Measurements from ENCODE around the gene ATG4C.
"Not testable (repeated sequence)": the region's sequence is repeated elsewhere in the genome, so short reads cannot be mapped to it uniquely, and the experiment has no call there.

The ATG4C gene

DNA sequence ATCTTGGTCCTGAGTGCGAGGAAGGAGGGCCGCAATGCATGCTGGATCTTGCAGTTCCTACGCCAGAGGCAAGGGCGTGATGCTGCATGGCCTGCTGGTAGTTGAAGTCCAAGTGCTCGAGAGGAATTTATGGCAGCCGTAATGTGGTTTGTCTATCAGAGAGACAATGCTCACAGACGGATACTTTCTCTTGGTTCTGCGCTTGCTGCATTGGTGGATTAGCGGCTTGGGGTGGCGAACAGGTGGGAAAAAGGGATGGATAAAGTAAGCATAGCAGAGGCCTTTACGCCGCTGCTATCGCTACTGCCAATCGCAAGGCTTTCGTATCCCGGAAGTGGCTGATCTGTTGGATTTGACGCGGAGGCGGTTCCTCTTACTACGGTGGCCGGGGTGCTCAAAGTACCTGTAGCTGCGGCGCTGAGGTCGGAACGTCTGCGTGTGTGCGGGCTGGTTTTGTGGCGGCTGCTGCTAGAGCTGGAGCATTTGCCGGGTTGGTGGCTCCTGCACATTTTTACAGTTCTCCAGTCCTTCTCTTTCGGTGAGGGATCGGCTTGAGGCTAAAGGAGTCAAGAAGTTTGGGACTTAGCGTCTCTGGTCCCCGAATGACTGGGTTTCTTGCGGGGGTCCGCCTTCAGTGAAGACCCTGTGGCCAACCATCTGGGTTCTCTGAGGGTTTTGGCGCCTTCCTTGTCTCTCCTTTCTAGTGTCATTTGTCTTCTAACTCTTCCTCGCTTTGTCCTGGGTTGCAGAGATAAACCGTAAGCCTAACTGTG, at the start of gene ATG4C:
TSS of gene ATG4C (plus strand) at position 397 of the 773 bp plus-strand sequence. CDS start 19,655 bp downstream, outside the sequence.
- peak; percentile 93 for DNase-seq (ENCODE audit: low spot score)

DNA sequence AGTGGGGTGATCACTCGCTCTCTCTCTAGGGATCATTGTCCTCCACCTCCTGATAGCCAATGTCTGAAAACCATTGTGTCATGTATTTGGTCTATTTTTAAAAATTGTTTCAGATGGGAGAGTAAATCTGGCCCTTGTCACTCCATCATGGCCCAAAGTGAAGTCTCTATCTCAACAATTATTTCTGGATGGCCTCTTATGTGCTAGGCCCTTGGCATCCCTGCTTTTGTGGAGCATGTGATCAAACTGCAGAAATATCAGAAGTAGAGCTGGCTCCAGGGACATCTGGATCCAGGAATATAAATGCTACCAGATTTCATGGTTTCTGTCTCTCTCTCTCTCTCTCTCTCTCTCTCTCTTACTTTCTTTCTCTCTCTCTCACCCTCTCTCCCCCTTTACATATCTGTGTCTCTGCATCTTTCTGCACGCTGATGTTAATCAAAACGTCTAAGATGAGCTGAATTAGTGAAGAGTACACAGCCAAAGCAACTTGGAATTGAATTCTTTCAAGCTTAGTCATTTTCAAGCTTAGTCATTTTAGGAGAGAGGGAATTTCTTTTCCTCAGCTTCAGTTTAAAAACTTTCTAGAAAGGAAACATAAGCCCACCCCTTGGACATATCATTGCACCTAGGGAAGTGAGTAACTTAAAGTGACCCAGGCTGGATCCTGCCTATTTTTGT, 48.3 kb upstream of the ATG4C start:
- DNase-seq (ENCODE audit: low spot score): peak; percentile 62

DNA sequence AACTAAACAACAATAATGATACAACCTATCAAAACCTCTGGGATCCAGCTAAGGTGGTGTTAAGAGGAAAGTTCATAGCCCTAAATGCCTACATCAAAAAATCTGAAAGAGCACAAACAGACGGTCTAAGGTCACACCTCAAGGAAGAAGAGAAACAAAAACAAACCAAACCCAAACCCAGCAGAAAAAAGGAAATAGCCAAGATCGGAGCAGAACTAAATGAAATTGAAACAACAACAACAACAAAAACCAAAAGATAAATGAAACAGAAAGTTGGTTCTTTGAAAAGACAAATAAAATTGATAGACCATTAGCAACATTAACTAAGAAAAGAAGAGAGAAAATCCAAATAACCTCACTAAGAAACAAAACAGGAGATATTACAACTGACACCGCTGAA, 43.2 kb upstream of the ATG4C start:
- not testable (repeated sequence) for DNase-seq (ENCODE audit: low spot score)

GRCh38 chr1:62744611-62745577, 39.0 kb upstream of the ATG4C start:
- DNase-seq (ENCODE audit: low spot score): no peak

DNA sequence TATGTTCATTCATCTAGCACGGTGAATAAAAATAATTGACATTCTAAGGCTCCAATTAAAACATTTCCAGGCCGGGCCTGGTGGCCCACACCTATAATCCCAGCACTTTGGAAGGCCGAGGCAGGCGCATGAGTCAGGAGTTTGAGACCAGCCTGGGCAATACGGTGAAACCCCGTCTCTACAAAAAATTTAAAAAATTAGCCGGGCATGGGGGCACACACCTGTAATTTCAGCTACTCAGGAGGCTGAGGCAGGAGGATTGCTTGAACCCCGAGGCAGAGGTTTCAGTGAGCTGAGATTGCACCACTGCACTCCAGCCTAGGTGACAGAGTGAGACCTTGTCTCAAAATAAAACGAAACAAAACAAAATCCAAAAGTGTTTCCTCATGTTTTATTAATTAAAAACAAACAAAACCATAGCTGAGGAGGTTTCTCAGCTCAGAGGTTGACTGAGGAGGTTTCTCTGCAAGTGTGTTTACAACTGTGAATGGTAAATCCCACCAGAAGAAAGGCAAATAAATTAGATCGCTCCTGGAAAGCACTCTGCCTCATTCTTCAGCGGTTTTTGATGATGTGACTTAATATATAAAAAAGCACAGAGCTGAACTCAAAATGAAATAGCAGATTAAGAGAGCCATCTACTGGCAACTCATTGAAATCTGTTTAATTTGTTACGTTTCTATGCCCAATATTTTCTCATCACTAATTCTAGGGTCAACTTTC, 37.7 kb upstream of the ATG4C start:
- peak; percentile 53 for DNase-seq (ENCODE audit: low spot score)

DNA sequence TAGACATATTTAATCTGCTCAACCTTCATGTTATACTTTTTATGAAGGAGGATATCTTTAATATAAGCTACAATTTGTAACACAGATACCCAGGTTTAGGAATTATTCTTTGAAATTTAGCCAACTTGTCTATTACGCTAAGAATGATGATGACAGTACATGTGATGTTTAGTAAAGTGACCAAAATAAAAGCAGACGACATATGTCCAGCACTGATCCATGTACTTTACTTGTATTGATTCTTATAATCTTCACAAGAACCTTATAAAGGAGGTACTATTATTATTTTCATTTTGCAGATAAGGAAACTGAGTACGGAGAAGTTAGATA, 37.2 kb upstream of the ATG4C start:
- DNase-seq (ENCODE audit: low spot score): no peak

DNA sequence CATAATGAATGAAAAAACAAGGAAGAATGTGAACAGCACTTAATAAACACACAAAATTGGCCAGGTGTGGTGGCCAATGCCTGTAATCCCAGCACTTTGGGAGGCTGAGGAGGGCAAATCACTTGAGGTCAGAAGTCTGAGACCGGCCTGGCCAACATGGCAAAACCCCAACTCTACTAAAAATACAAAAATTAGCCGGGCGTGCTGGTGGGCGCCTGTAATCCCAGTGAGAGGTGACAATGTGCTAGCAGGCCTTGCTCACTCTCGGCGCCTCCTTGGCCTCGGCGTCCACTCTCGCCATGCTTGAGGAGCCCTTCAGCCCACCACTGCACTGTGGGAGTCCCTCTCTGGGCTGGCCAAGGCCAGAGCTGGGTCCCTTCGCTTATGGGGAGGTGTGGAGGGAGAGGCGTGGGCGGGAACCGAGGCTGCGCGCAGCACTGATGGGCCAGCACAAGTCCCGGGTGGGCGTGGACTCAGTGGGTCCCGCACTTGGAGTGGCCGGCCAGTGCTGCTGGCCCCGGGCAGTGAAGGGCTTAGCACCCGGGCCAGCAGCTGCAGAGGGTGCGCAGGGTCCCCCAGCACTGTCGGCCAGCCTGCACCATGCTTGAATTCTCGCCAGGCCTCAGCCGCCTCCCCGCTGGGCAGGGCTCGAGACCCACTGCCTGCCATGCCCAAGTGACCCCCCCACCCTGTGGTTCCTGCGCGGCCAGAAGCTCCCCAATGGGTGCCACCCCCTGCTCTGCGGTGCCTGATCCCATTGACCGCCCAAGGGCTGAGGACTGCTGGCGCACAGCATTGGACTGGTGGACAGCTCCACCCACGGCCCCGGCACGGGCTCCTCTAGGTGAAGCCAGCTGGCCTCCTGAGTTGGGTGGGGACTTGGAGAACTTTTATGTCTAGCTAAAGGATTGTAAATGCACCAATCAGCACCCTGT, 30.6 kb upstream of the ATG4C start:
- no peak for DNase-seq (ENCODE audit: low spot score)

GRCh38 chr1:62754938-62755337, 29.0 kb upstream of the ATG4C start:
- DNase-seq (ENCODE audit: low spot score): not testable (repeated sequence)

- not testable (repeated sequence) for DNase-seq (ENCODE audit: low spot score)
Observed at GRCh38 chr1:62756255-62756884, 27.6 kb upstream of the ATG4C start.

DNA sequence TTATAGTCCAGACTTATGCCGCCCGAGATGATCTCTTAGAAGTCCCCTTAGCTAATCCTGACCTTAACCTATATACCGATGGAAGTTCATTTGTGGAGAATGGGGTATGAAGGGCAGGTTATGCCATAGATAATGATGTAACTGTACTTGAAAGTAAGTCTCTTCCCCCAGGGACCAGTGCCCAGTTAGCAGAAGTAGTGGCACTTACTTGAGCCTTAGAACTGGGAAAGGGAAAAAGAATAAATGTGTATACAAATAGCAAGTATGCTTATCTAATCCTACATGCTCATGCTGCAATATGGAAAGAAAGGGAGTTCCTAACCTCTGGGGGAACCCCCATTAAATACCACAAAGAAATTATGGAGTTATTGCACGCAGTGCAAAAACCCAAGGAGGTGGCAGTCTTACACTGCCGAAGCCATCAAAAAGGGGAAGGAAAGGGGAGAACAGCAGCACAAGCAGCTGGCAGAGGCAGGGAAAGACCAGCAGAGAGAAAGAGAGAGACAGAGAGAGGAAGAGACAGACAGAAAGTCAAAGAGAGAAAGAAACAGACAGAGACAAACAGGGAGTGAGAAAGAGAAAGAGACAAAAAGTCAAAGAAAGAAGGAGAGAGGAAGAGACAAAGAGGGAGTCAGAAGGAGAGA, 24.6 kb upstream of the ATG4C start:
- DNase-seq (ENCODE audit: low spot score): not testable (repeated sequence)

- not testable (repeated sequence) for DNase-seq (ENCODE audit: low spot score)
Observed at GRCh38 chr1:62760021-62760782, 23.7 kb upstream of the ATG4C start.

- not testable (repeated sequence) for DNase-seq (ENCODE audit: low spot score)
Observed at GRCh38 chr1:62761223-62761870, 22.6 kb upstream of the ATG4C start.

GRCh38 chr1:62762027-62762426, 21.9 kb upstream of the ATG4C start:
- DNase-seq (ENCODE audit: low spot score): not testable (repeated sequence)

GRCh38 chr1:62765981-62766380, 18.0 kb upstream of the ATG4C start:
- DNase-seq (ENCODE audit: low spot score): no peak

- not testable (repeated sequence) for DNase-seq (ENCODE audit: low spot score)
Observed at GRCh38 chr1:62768551-62768950, 15.4 kb upstream of the ATG4C start.

DNA sequence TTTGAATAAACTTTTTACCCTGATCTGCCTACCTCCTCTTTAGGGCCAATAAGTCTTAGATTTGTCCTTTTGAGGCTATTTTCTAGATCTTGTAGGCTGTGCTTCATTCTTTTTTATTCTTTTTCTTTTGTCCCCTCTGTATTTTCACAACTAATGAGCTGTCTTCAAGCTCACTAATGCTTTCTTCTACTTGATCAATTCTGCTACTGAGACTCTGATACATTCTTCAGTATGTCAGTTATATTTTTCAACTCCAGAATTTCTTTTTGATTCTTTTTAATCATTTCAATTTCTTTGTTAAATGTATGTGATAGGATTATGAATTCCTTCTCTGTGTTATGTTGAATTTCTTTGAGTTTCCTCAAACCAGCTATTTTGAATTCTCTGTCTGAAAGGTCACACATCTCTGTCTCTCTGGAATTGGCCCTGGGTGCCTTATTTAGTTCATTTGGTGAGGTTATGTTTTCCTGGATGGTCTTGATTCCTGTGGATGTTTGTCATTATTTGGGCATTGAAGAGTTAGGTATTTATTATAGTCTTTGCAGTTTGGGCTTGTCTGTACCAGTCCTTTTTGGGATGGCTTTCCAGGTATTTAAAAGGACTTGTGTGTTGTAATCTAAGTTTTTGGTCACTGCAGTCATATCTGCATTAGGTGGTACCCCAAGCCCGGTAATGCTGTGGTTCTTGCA, 11.2 kb upstream of the ATG4C start:
- DNase-seq (ENCODE audit: low spot score): no peak

GRCh38 chr1:62774006-62774405, 9.9 kb upstream of the ATG4C start:
- no peak for DNase-seq (ENCODE audit: low spot score)
